ENCODE measurements around the gene NUDT16. TPM values are rescaled to one million over a fixed set of nuclear protein-coding genes. Genes with fewer than 3 reads are reported as not detected.
"Not testable (repeated sequence)": the region's sequence is repeated elsewhere in the genome, so short reads cannot be mapped to it uniquely, and the experiment has no call there.

Gene NUDT16
- total RNA-seq, 1 experiment from 2014 or later: 14.3 TPM

DNA sequence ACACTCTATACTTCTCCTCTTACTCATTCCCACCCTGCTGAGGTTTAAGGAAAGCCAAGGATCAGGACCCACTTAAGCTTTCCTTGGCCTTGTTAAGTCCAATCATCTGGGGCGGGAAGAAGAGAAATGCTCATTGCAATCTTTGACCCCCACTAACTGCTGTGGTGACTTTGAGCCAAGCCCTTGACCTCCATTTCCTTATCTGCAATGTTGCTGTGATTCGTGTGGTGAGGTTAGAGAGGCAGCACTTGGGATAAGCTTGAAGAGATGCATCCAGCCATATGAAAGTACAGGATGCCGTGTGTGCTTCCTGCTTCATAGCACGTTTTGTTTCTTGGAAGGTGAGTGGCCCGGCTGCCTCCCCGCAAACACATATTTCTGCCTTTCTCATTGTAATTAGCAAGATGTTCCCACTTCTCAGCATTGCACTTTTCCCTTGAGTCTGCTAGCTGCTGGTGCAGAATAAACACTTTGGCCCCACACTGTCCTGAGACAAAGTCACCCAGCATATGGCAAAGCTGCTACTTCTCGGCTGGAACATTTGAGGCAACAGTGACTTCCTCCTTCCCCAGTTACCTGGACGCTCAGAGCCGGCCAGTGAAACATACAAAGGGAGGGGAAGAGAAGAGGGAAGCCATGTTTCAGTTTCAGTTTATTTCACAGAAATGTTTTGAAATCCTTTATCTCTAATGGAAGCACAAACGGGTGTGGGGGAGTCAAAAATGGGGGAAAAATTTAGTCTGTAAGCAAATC lies 10.5 kb upstream of the NUDT16 start:
- Histone ChIP-seq H3K27me3 (no peaks in the 10 kb centered on the region), H3K4me3 (no peak overlapping the region), H3K9me3 (no peaks in the 10 kb centered on the region), H3K36me3 (no peaks in the 10 kb centered on the region)
- DNase-seq: no peak

DNA sequence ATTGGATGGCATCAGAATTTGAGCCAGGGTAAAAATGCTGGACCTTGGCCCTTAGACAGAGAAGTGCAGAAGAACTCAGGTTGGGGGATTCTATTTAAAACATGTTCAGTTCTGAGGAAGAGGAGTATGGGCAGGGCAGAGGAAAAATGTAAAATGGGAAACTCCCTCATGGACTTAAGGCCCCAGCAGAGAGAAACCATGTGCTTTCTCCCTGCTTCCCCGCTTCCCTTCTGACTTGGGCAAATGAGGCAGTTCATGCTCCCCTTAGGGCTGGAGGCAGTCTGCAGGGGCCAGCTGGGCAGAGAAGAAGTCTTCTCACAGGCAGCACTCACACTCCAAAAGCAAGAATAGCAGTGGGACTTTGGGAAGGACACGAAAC lies 9.9 kb upstream of the NUDT16 start:
- H3K4me3 ChIP-seq: no peak overlapping the region
- no peaks in the 10 kb centered on the region for H3K9me3 ChIP-seq
- H3K27me3 ChIP-seq: no peaks in the 10 kb centered on the region
- no peak for DNase-seq
- H3K36me3 ChIP-seq: no peaks in the 10 kb centered on the region

DNA sequence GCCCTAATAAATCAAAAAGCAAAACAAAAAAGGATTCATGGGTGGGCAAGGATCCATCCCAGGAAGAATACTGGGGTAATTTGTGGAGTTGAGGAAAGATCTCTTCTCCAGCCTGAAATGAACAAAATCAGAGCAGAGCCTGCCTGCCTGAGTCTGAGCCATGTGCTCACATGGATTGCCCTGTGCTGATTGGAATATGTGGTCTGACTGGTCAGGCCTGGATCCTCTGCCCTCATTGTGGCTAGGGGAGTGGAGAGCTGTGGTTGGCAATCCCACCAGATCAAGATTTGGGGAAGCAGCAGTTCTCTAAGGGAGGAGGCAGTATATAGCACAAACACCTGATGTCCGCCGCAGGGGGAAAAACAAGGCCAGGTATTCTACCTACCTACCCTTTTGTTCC lies 6.8 kb upstream of the NUDT16 start:
- Histone ChIP-seq H3K27me3 (no peaks in the 10 kb centered on the region), H3K4me3 (no peak overlapping the region), H3K9me3 (no peaks in the 10 kb centered on the region), H3K36me3 (no peaks in the 10 kb centered on the region)
- no peak for DNase-seq

DNA sequence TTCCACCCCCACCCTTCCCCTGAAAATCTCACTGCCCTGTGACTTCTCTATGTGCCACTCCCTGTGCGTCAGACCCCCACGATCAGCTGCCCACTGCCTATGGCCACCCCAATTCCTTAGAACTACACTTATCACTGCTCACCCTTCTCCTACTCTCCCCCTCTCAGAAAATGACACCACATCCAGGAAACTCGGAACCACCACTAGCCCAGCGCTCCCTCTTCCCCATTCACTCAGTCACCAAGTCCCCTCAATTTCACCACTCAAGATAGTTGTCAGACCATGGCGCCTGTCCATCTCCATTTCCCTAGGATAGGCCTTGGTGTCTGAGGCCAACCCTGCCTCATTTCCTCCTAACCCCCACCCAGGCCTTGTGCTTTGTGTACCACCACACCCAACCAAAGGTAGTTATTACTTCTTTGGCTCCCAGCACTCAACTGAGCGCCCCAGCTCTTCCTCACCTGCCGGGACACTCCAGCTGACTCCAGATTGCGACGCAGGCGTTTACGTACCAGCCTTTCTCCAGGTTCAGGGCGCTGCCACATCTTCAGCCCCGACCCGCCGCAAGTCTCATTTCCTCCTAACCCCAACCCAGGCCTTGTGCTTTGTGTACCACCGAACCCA lies 641 bp upstream of the NUDT16 start:
- H3K27me3 ChIP-seq, H3K9me3 ChIP-seq: not testable (repeated sequence)
- Histone ChIP-seq H3K4me3 (peak overlapping the region; percentile 81), H3K36me3 (peaks cover 14% of the 10 kb centered on the region)
- DNase-seq: peak; percentile 12

DNA sequence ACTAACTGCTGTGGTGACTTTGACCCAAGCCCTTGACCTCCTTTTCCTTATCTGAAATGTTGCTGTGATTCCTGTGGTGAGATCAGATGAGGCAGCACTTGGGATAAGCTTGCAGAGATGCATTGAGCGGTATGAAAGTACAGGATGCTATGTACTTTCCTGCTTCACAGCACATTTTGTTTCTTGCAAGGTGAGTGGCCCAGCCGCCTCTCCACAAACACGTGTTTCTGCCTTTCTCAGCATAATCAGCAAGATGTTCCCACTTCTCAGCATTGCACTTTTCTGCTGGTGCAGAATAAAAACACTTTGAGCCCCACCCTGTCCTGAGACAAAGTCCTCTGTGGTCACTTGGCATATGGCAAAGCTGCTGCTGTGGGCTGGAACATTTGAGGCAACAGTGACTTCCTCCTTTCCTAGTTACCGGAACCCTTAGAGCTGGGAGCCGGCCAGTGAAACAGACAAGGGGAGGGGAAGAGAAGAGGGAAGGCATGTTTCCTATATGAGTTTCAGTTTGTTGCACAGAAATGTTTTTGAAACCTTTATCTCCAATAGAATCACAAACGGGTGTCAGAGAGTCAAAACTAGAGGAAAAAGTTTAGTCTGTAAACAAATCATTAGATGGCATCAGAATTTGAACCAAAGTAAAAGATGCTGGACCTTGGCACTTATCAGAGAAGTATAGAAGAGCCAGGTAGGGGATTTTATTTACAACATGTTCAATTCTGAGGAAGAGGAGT lies 5.0 kb downstream of the NUDT16 start:
- DNase-seq: no peak
- Histone ChIP-seq H3K27me3 (no peaks in the 10 kb centered on the region), H3K9me3 (no peaks in the 10 kb centered on the region), H3K36me3 (peaks cover 14% of the 10 kb centered on the region), H3K4me3 (no peak overlapping the region)

DNA sequence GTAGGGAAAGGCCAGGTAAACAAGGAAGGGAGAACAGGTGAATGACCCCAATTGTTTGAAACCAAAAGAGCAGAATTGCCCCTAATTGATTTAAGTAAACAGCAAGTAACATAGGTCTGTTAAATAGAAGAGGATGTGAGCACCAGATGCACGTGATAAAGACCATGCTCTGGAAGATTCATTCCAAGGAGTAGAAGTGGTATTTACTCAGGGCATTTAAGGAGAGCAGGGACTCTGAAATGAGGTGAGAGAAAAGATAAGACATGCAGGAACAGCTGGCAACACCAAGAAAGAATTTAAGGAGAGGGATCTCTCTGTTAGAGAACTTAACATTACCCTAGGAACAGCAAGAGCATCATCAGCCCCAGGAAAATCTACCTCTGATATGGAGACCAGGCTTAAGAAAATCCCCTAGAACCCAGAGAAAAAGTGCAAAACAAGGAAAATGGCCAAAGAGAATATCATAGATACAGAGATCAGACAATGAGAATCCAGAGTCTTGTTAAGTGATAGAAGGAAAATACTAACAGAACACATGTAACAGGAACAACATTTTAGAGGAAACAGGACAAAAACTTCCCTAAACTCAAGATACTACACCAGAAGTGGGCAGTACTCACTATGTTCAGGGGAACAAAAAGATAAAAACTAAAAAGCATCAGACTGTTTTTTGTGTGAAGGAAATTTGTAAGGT lies 6.4 kb downstream of the NUDT16 start:
- Histone ChIP-seq H3K9me3 (no peaks in the 10 kb centered on the region), H3K36me3 (peaks cover 12% of the 10 kb centered on the region), H3K27me3 (no peaks in the 10 kb centered on the region), H3K4me3 (no peak overlapping the region)
- DNase-seq: no peak

GRCh38 chr3:131388490-131388799 lies 6.9 kb downstream of the NUDT16 start:
- Histone ChIP-seq H3K9me3 (no peaks in the 10 kb centered on the region), H3K36me3 (peaks cover 8% of the 10 kb centered on the region), H3K27me3 (no peaks in the 10 kb centered on the region), H3K4me3 (no peak overlapping the region)
- DNase-seq: no peak

GRCh38 chr3:131390331-131390730 lies 8.8 kb downstream of the NUDT16 start:
- DNase-seq: no peak
- Histone ChIP-seq H3K36me3 (no peaks in the 10 kb centered on the region), H3K9me3 (no peaks in the 10 kb centered on the region), H3K4me3 (no peak overlapping the region), H3K27me3 (no peaks in the 10 kb centered on the region)

DNA sequence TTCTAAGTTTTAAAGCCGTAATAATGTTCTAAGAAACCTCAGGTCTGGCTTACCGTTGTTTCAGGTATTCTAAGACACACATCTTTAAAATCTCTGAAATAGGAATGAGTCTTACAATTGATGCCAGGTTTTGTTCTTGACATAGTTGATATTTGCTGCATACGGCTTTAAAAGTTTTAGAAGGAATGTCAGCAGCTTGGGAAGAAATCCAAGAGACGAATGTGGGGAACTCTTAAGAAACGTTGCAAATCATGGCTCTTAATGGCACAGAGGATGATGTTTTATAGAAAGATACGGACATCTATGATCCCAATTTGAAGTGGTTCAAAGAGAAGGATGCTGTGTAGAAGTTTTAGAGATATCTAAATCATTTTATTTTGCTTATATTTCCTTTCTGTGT lies 11.5 kb downstream of the NUDT16 start:
- Histone ChIP-seq H3K27me3 (no peaks in the 10 kb centered on the region), H3K36me3 (no peaks in the 10 kb centered on the region), H3K4me3 (no peak overlapping the region), H3K9me3 (no peaks in the 10 kb centered on the region)
- no peak for DNase-seq

DNA sequence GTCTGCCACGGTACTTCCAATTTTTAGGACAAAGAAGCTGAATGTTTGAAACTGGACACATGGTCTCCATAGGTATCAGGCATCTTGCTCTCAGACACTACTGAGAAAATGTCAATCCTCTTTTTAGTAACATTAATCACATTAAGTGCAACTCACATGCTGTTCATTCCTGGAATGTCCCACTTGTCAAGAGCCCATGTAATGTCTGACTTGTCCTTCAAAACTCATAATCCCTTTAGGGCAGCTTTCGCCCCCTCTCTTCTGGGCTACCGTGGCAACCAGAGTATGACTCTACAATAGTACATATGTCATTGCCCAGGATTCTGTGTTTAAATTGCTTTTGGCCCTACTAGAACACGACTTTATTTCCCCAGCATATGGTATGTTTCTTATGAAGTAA lies 12.3 kb downstream of the NUDT16 start:
- Histone ChIP-seq H3K4me3 (no peak overlapping the region), H3K9me3 (no peaks in the 10 kb centered on the region), H3K36me3 (no peaks in the 10 kb centered on the region), H3K27me3 (no peaks in the 10 kb centered on the region)
- no peak for DNase-seq

GRCh38 chr3:131394400-131394799 lies 12.8 kb downstream of the NUDT16 start:
- Histone ChIP-seq H3K4me3 (no peak overlapping the region), H3K36me3 (no peaks in the 10 kb centered on the region), H3K9me3 (no peaks in the 10 kb centered on the region), H3K27me3 (no peaks in the 10 kb centered on the region)
- no peak for DNase-seq

DNA sequence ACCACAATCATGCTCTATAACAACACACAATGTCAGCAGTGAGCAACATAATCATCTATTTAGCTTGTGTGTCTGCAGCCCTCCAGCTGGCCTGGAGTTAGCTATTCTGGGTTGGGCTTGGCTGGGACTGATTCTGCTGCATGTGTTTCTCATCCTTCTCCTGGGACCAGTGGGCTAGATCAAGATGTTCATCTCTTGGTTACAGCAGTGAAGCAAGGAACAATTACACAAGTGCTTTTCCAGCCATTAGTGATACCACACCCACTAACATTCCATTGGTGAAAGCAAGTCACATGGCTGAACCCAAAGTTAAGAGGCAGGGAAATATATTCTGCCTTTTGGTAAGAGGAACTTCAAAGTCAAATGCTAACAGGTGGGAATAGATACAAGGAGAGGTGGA lies 14.6 kb downstream of the NUDT16 start:
- DNase-seq: no peak
- no peaks in the 10 kb centered on the region for H3K36me3 ChIP-seq
- H3K27me3 ChIP-seq: no peaks in the 10 kb centered on the region
- H3K9me3 ChIP-seq: no peaks in the 10 kb centered on the region
- no peak overlapping the region for H3K4me3 ChIP-seq

- Histone ChIP-seq H3K4me3 (no peak overlapping the region), H3K27me3 (no peaks in the 10 kb centered on the region)
- no peak for DNase-seq
These were observed 16.3 kb downstream of the NUDT16 start for GRCh38 chr3:131397889-131398288.

DNA sequence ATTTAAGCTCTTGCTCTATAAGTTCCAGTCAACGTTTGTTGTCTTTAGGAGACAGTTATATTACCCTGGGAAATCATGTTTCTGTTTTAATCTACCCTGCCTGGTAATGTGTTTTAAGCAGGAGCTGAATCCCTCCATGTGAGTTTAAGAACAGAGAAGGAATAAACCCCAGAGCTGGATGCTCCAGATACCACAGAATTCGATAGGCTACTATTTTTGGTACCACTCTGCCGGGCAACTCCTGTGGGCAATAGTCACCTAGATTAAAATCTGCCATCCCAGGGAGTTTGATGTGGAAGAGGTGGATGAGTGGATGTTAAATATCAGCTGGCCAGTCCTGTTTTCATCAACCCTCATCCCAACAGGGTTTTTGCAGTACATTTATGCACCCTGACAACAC lies 20.4 kb downstream of the NUDT16 start:
- no peaks in the 10 kb centered on the region for H3K36me3 ChIP-seq
- H3K27me3 ChIP-seq: peaks cover 3% of the 10 kb centered on the region; the same call in 1 of the 2 replicates
- DNase-seq: no peak
- no peak overlapping the region for H3K4me3 ChIP-seq
- H3K9me3 ChIP-seq: no peaks in the 10 kb centered on the region

More at GRCh38 chr3:131397889-131398288, 16.3 kb downstream of the NUDT16 start:
- Histone ChIP-seq H3K36me3 (no peaks in the 10 kb centered on the region), H3K9me3 (no peaks in the 10 kb centered on the region)

- Histone ChIP-seq H3K27me3 (peaks cover 6% of the 10 kb centered on the region; the same call in 1 of the 2 replicates), H3K4me3 (no peak overlapping the region), H3K9me3 (no peaks in the 10 kb centered on the region), H3K36me3 (no peaks in the 10 kb centered on the region)
- DNase-seq: no peak
These were observed 20.9 kb downstream of the NUDT16 start for GRCh38 chr3:131402391-131403039.

- H3K9me3 ChIP-seq: no peaks in the 10 kb centered on the region
- no peak for DNase-seq
- no peak overlapping the region for H3K4me3 ChIP-seq
- H3K36me3 ChIP-seq: no peaks in the 10 kb centered on the region
- peaks cover 6% of the 10 kb centered on the region; the same call in 1 of the 2 replicates for H3K27me3 ChIP-seq
These were observed 21.8 kb downstream of the NUDT16 start for GRCh38 chr3:131403216-131403895.
